HG02885 (cell line): ENCODE results near the gene HSD17B10.
"Not testable (repeated sequence)": the region's sequence is repeated elsewhere in the genome, so short reads cannot be mapped to it uniquely, and the experiment has no call there.

ENCODE experiments used
- ATAC-seq: cut with Tn5 transposase; IDR thresholded peaks from one replicate; pipeline ENCODE4 v1.9.1; 2021; ENCODE audit warnings: mild to moderate bottlenecking; ENCODE audit not compliant: unreplicated experiment, poor library complexity

HSD17B10 gene

GRCh38 chrX:53433651-53434639 lies at the start of gene HSD17B10:
TSS of gene HSD17B10 (minus strand) at chrX:53434370. CDS start at chrX:53434345, 25 bp downstream.
- peak; percentile 89 for ATAC-seq

GRCh38 chrX:53483416-53483815 lies 49.2 kb upstream of the HSD17B10 start:
- ATAC-seq: no peak

- no peak for ATAC-seq
Measured at GRCh38 chrX:53481816-53482465, 47.8 kb upstream of the HSD17B10 start.

DNA sequence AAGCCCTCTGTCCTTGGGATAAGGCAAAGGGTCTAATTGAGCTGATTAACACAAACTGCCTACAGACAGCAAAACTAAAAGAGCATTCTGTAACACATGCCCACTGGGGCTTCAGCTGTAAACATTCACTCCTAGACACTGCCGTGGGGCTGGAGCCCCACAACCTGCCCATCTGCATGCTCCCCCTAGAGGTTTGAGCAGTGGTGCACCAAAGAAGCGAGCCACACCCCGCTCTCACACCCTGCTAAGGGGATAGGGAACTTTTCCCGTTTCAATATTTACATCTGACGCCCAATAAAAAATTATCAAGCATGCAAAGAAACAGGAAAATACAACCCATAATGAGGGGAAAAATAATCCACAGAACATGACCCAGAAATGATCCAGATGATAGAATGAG lies 46.9 kb upstream of the HSD17B10 start:
- ATAC-seq: no peak

DNA sequence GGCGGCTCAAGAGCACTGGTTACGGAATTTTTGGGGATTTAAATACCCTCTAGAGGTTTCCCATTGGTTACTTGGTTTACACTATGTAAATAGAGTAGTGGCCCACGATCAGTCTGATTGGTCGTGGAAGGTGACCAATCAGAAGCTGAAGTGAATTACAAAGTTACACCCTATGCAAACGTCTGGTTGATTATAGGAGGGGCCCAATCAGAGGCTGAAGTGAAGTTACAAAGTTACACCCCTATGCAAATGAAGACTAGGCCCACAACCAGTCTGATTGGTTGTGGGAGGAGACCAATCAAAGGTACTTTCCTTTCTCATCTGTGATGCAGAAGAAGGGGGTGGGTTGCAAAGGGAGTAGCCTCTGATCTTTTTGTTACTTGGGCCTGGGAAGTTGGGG lies 45.1 kb upstream of the HSD17B10 start:
- no peak for ATAC-seq

DNA sequence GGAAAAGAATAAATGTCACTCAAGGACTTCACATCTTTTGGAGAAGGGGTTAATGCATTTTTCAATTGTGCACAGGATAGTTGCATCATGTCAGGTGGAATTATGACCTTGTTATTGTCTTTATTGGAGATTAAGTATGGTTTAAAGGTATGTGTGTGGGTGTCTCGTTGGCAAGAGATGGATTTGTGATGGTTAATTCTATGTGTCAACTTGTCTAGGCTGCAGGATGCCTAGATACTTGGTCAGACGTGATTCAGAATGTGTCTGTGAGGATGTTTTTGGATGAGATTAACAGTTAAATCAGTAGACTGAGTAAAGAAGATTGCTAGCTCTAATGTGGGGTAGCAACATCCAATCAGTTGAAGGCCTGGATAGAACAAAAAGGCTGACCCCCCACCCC lies 42.2 kb upstream of the HSD17B10 start:
- no peak for ATAC-seq

DNA sequence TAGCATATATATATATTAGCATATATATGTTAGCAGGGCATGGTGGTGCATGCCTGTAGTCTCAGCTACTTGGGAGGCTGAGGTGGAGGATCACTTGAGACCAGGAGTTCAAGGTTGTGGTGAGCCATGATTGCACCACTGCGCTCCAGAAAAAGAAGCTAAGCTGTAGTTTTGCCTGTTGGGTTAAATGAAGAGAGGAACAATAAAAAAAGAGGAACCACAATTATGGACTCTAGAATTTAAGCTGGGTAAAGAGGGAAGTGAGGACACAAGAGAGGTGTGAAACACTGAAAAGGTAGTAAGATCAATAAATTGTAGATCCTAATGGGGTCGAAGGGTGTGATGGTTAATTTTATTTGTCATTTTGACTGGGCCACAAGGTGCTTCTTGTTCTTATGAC lies 40.5 kb upstream of the HSD17B10 start:
- no peak for ATAC-seq

- ATAC-seq: no peak
Measured at GRCh38 chrX:53471346-53471745, 37.2 kb upstream of the HSD17B10 start.

GRCh38 chrX:53468659-53469058 lies 34.5 kb upstream of the HSD17B10 start:
- not testable (repeated sequence) for ATAC-seq

- ATAC-seq: no peak
Measured at GRCh38 chrX:53458082-53458481, 23.9 kb upstream of the HSD17B10 start.

GRCh38 chrX:53456254-53456653 lies 22.1 kb upstream of the HSD17B10 start:
- no peak for ATAC-seq

DNA sequence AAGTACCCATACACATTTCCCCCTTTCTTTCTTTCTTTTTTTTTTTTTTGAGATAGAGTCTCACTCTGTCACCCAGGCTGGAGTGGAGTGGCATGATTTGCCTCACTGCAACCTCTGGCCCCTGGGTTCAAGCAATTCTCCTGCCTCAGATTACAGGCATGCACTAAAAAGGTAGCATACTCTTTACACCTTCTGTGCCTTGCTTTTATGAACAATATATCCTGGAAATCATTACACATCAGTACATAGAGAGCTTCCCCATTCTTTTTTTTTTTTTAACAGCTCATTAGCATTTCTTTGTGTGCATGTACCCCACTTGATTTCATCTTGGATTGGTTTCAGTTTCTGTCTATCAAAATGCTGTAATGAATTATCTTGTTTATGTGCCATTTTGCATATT lies 18.6 kb upstream of the HSD17B10 start:
- ATAC-seq: no peak

DNA sequence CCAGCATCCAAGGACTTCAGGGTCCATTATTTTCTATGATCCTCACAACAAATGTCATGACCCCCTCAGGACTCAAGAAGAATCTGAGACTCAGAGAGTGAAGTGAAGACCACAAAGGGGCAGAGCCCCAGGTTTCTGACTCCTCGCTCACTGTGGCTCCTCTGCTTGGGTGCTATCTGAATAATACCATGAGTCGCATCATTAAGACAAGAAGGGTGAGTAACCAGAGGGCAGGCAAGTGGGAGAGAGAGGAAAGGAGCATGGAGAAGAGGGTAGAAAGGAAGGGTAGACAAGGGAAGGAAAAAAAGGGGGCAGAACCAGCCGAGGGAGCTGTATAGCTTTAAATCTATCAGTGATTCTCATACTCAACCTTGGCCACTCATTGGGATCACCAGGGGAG lies 15.5 kb upstream of the HSD17B10 start:
- no peak for ATAC-seq

GRCh38 chrX:53447441-53447840 lies 13.3 kb upstream of the HSD17B10 start:
- no peak for ATAC-seq

DNA sequence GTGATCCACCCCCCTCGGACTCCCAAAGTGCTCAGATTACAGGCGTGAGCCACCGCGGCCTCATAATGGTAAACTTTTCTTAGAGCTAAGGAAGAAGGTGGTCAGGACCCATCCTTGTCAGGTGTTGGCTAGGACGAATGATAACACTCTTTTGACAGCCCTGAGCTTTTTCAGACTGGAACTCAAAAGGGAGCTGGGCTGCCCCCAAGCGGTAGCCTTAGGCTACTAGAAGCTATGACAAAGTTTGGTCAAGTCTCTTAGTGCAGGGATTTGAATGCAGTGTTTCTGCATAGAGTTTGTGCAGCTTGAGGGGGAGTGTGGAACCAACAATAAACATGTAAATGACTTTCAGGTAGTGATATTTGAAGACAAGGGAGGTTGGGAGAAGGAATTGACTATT lies 11.8 kb upstream of the HSD17B10 start:
- peak; percentile 36 for ATAC-seq

DNA sequence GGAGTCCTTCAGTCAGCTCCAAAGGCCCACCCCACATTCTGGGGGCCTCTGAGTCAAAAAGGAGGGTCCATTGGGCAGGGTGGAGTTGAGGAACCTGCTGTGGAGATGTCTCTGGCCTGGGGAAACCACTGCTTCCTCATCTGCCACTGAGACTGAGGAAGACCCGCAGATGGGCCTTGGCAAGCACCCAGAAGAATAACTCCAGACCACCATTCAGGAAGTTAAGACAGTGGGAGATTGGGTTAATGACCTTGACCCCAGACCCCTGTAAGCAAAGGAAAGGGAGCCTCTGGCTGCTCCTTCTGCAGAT lies 8.1 kb upstream of the HSD17B10 start:
- ATAC-seq: no peak

DNA sequence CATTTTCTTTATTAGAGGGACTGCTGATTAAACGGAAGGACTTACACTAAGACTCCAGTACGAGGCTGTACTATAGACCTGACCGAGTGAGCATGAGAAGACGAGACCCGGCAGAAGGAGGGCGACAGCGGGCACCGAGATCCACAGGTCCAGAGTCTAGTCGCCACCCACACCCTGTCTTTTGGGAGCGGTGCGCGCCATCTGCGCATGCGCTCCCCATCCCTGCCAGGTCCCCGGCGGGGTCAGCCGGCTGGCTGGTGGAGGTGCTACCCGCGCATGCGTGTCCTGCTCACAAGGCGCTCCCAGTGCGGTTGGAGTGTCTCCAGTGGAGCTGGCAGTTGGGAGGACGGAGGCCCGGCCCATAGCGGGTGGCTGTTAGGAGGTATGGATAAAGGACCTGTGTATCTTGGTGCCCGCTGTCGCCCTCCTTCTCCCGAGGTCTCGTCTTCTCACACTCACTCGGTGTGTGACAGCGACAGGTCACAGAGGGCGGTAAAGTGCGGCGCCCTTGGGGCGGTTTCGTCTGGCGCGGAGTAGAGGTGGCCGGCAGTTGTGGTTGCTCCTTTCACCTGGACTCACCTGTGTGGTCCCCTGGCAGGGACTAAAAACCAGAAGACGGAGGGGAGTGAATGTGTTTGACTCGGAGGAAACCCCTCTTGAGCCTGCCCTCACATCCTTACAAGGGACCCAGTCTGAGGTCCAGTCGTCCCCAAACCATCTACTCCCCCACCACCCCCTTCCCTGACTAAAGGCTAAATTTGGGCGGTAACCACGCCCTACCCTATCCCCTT lies 7.6 kb upstream of the HSD17B10 start:
- peak; percentile 82 for ATAC-seq

DNA sequence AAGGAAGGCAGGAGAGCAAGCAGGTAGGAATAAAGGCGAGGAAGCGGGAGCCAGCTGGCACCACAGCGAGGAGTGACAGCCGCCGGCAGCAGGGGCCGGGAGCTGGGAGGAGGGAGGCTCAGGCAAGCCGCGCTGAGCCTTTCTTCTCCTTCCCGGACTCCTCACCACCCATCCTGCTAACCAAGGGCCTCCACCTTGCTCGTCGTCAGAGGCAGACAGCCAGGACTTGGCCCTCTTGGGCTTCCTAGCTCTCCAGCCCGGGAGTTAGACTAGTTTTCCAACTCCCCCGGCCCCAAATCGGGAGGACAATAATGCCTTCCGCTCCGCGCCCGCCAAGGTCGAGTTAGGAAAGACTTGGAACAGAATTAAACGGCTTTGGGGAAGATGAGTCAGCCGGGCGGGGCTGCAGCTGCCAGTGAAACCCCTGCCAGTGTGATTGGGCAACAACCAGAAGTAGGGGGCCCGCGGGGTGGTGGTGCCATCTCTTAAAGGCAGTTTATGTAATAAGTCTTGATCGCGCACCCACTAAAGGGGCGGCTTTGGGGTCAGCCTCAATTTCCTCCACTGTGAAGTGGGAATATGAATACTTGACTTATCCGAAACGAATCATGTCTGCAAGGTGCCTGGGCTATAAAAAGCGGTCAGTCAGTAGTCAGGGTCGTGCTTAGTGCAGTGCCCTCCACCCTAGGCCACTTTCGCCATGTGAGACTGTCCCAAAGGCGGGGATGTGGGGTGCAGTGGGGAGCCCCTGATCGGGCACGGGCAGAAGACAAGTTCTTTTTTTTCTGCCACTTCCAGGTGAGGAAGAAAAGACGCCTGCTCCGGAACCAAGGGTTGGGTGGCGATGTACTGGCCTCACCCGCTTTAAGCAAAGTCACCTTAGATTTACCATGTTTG lies 6.7 kb upstream of the HSD17B10 start:
- no peak for ATAC-seq

DNA sequence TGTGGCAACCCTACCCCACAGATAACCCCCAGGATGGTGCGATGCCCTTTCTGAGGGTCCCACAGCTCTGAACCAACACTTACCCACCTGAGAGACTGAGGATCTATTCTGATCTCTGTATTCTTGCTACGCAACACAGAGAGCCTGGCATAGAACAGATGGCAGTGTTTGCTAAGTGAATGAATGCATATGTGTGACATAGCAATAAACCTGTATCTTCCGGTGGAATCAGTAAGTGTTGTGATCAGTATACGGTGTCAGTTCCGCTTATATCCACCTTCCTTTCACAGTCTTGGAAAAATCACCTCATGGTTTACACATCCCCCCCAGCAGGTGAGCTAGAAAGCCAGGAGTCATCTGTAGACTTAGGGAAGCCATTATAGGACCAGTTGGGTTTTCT lies 5.9 kb upstream of the HSD17B10 start:
- ATAC-seq: no peak

DNA sequence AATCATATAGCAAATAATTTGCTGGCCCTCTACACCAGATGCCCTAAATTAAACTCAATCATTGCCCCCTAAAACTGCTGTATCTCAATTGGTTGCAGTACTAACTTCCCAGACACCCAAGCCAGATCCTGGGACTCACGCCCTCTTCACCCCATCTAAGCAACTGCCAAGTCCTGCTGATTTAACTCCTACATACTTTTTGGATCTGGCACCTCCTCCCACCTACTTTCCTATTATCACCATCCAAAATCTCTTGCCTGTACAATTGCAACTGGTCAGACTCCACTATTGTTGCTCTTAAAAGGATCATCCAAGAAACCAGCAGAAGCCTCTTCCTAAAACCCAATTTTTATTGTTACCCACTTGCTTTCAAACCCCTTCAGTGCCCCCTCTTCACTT lies 4.7 kb upstream of the HSD17B10 start:
- ATAC-seq: no peak
